ENCODE results near the gene MEIS2. TPM values are rescaled to one million over a fixed set of nuclear protein-coding genes. Genes with fewer than 3 reads are reported as not detected.
A peak's percentile ranks its signal among the peaks of the same experiment; 100 is the strongest.

The MEIS2 gene
- total RNA-seq, 1 experiment from 2014 or later, result 23.1 TPM

DNA sequence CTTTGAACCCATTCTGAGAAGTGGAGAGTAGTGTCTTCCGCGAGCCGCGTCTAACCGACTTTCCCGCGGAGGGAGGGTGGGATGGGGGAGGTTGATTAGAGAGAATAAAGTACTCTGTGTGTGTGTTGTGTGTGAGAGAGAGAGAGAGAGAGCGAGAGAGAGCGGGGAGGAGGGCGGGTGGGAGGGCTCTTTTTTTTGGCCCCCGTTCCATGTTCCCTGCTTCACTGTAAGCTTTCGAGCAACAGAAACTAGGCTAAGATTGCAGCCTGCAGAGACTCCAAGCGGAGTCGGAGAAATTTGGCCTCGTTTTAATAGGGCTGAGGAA lies 1.6 kb upstream of the MEIS2 start:
- intact Hi-C loops (cut with micrococcal nuclease; ENCODE audit: unreplicated experiment), result loop anchor here (5.0 to 10.0 kb wide), 2 partner anchors 45 to 197 kb away; no protein-coding TSS in a partner anchor
- no peaks in the 10 kb centered on the region for H3K9me3 Mint-ChIP-seq (ENCODE audit: low read depth, unreplicated experiment)
- H3K27ac Mint-ChIP-seq (ENCODE audit: unreplicated experiment), result peak overlapping the region; percentile 86
- H3K4me1 Mint-ChIP-seq (ENCODE audit: low read depth, unreplicated experiment), result no peaks in the 10 kb centered on the region
- DNase-seq, result no peak
- H3K27me3 Mint-ChIP-seq (ENCODE audit: unreplicated experiment), result no peaks in the 10 kb centered on the region
- no TSS peak for BruUV-seq (replicated peaks)
- H3K36me3 Mint-ChIP-seq (ENCODE audit: insufficient read depth, unreplicated experiment), result peaks cover 59% of the 10 kb centered on the region
- peak overlapping the region; percentile 82 for H3K4me3 Mint-ChIP-seq (ENCODE audit: low read depth, unreplicated experiment)
- CTCF ChIA-PET, result no interaction called here
- TF ChIP-seq, protein P1, sequence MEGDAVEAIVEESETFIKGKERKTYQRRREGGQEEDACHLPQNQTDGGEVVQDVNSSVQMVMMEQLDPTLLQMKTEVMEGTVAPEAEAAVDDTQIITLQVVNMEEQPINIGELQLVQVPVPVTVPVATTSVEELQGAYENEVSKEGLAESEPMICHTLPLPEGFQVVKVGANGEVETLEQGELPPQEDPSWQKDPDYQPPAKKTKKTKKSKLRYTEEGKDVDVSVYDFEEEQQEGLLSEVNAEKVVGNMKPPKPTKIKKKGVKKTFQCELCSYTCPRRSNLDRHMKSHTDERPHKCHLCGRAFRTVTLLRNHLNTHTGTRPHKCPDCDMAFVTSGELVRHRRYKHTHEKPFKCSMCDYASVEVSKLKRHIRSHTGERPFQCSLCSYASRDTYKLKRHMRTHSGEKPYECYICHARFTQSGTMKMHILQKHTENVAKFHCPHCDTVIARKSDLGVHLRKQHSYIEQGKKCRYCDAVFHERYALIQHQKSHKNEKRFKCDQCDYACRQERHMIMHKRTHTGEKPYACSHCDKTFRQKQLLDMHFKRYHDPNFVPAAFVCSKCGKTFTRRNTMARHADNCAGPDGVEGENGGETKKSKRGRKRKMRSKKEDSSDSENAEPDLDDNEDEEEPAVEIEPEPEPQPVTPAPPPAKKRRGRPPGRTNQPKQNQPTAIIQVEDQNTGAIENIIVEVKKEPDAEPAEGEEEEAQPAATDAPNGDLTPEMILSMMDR (IDR thresholded peaks at IDR 0.05; ENCODE audit: unreplicated experiment), result no peak

DNA sequence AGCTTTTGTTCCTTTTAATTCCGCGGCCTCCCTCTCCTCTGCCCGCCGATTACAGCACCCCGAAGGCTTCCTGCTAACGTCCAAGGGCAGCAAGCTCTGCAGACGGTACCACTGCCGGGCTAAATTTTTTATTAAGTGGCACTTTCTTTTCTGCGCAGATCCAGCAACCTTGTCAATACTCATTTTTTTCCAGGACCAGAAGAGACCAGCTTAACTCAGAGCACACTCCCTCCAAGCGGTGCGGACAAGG lies 542 bp upstream of the MEIS2 start:
- no TSS peak for BruUV-seq (replicated peaks)
- TF ChIP-seq, protein P1 (IDR thresholded peaks at IDR 0.05; ENCODE audit: unreplicated experiment), result no peak
- Mint-ChIP-seq H3K27ac (ENCODE audit: unreplicated experiment) (peak overlapping the region; percentile 77), H3K4me1 (ENCODE audit: low read depth, unreplicated experiment) (no peaks in the 10 kb centered on the region), H3K9me3 (ENCODE audit: low read depth, unreplicated experiment) (no peaks in the 10 kb centered on the region), H3K4me3 (ENCODE audit: low read depth, unreplicated experiment) (peak overlapping the region; percentile 82), H3K27me3 (ENCODE audit: unreplicated experiment) (no peaks in the 10 kb centered on the region), H3K36me3 (ENCODE audit: insufficient read depth, unreplicated experiment) (peaks cover 63% of the 10 kb centered on the region)
- peak; percentile 24 for DNase-seq
- CTCF ChIA-PET, result no interaction called here
- intact Hi-C loops (cut with micrococcal nuclease; ENCODE audit: unreplicated experiment), result loop anchor here (5.0 to 10.0 kb wide), 2 partner anchors 44 to 196 kb away; no protein-coding TSS in a partner anchor

DNA sequence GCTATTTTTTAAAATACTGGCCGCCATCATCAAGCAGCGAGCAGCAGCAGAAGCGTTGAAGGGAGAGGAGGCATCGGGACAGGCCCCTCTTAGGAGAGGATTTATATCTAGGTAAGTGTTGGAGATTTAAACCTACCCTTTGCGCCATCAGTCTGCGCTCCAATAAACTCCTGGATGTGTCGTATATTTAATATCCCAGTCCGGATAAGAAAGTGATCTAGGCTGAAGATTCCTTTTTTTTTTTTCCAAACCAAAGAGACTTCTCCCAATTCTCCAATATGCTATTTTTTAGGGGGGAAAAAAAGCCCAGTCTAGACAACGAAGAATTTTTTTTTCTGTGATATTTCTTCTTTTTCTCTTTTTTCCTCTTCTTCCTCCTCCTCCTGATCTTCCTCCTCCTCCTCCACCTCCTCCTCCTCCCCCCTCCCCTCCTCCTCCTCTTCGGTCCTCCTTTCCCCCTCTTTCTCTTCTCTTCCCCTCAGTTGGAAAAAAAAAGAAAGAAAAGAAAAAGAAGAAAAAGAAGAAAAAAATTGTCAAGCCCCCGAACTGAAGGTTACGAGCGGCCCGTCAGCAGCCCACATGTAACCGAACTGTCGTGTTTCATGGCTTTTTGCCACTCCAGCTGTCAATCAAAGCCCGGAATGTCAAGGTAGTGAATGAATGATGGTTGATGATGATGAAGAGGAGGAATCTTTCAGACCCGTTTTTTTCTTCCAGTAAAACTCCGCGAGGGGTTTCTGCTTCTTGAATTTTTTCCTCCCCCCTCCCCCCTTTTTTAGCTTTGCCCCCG lies 835 bp downstream of the MEIS2 start:
- intact Hi-C loops (cut with micrococcal nuclease; ENCODE audit: unreplicated experiment), result loop anchor here (5.0 to 10.0 kb wide), 2 partner anchors 42 to 195 kb away; no protein-coding TSS in a partner anchor
- H3K27me3 Mint-ChIP-seq (ENCODE audit: unreplicated experiment), result no peaks in the 10 kb centered on the region

DNA sequence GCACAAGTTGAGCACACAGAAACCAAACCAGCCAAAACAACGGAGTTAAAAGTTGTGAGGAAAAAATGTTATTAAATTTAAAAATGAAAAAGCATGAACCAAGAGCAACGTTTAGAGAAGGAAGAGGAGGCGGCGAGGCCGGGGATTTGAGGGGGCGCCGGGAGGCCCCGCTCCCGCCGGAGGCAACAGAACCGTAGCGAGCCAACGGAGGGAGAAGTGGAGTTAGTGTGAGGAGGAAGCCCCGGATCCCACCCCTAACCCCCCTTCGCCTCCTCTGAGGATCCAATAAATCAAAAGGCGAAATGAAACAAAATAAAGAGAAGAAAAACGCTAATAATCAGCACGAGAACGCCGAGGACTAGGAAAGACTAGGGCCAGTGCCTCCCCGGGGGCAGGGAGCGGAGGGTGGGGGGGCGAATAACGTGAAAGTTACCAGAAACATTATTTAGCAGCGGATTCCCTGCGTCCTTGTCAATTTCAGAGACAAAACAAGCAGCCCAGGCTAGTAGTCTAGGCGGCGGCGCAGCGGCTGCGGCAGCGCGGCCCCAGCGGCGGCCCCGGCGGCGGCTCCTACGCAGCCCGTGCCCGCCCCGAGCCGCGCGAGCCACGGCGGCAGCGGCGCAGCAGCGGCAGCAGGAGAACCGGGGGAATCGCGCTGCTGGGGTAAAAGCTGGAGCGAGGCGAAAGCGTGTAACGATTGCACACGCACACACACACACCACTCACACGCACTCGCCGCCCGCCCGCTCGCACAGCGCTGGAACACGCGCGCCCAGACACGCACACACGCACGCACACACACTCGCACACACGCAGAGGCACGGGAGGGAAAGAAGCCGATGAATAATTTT lies 1.7 kb downstream of the MEIS2 start:
- H3K27me3 Mint-ChIP-seq (ENCODE audit: unreplicated experiment), result no peaks in the 10 kb centered on the region
- BruUV-seq (replicated peaks), result no TSS peak
- intact Hi-C loops (cut with micrococcal nuclease; ENCODE audit: unreplicated experiment), result no loop called here
- peak overlapping the region; percentile 97 for H3K27ac Mint-ChIP-seq (ENCODE audit: unreplicated experiment)
- no peaks in the 10 kb centered on the region for H3K9me3 Mint-ChIP-seq (ENCODE audit: low read depth, unreplicated experiment)
- H3K36me3 Mint-ChIP-seq (ENCODE audit: insufficient read depth, unreplicated experiment), result peaks cover 71% of the 10 kb centered on the region
- peak overlapping the region; percentile 82 for H3K4me3 Mint-ChIP-seq (ENCODE audit: low read depth, unreplicated experiment)
- DNase-seq, result peak; percentile 13
- TF ChIP-seq, protein P1 (IDR thresholded peaks at IDR 0.05; ENCODE audit: unreplicated experiment), result no peak
- no peaks in the 10 kb centered on the region for H3K4me1 Mint-ChIP-seq (ENCODE audit: low read depth, unreplicated experiment)
- CTCF ChIA-PET, result no interaction called here

More for the DNA sequence above, 835 bp downstream of the MEIS2 start:
- no peaks in the 10 kb centered on the region for H3K4me1 Mint-ChIP-seq (ENCODE audit: low read depth, unreplicated experiment)
- TF ChIP-seq, protein P1 (IDR thresholded peaks at IDR 0.05; ENCODE audit: unreplicated experiment), result no peak
- peak overlapping the region; percentile 77 for H3K27ac Mint-ChIP-seq (ENCODE audit: unreplicated experiment)
- no TSS peak for BruUV-seq (replicated peaks)
- DNase-seq, result no peak
- peak overlapping the region; percentile 82 for H3K4me3 Mint-ChIP-seq (ENCODE audit: low read depth, unreplicated experiment)
- no peaks in the 10 kb centered on the region for H3K9me3 Mint-ChIP-seq (ENCODE audit: low read depth, unreplicated experiment)
- H3K36me3 Mint-ChIP-seq (ENCODE audit: insufficient read depth, unreplicated experiment), result peaks cover 71% of the 10 kb centered on the region
- CTCF ChIA-PET, result no interaction called here

All from Calu3 (cell line).